IPS DF 4.7 (cell line): ENCODE data around the gene SLC35E2B.
"Not testable (repeated sequence)": the region's sequence is repeated elsewhere in the genome, so short reads cannot be mapped to it uniquely, and the experiment has no call there.

Experiments used
- DNase-seq: peaks from one replicate; pipeline ENCODE4 v3.0.0-alpha.2; 2013; ENCODE audit warnings: low spot score; ENCODE audit errors: extremely low read depth

Gene SLC35E2B

DNA sequence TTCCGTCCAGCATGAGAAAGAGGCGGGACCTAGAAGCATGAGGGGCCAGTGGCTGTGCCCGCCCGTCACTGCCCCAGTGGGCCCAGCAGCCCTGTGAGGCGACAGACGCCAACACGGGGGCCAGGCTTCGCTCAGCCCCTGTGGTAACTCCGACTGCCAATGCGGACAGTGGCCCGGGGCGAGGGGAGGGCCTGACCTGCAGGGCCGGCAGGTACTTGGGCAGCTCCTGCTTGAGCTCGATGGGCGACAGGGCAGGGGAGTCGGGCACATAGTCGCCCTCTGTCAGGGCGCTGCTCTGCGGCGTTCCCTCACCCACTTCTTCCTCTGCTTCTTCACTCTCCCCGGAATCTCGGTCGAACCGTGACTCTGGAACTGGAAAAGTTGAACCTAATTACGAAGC is 52.5 kb downstream of the SLC35E2B start:
- DNase-seq = not testable (repeated sequence)

DNA sequence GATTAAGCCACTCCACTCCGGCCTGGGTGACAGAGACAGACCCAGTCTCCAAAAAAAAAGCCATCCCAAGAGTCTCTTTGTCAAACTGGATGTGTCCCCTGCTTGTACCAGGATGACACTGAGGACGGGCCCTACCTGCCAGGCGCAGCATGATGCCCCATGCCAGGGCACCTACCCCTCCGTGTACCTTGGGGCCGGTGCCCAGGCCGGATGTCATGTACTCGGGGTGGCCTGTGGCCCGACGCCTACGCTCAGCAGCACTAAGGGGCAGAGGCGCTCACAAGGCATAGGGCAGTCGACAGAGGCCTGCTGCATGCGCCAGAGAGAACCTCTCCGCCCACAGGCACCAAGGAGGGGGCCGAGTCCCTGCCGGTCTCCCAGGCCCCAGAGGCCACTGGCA is 53.2 kb downstream of the SLC35E2B start:
- not testable (repeated sequence) for DNase-seq

DNA sequence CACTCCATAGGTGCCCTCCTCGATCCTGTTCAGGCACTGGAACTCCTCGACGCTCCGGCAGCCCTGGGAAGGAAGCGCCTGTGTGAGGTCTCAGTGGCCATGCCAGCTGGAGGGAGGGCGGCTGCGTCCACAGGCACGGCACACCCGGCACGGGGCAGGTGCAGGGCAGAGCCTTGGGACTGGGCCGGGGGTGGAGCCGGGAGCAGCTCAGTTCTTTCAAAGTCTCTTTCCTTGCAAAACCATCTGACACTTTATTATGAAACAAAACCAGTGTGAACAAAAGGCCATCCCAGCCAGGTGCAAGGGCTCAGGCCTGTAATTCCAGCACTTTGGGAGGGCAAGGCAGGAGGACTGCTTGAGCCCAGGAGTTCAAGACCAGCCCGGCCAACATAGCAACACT is 54.1 kb downstream of the SLC35E2B start:
- not testable (repeated sequence) for DNase-seq

DNA sequence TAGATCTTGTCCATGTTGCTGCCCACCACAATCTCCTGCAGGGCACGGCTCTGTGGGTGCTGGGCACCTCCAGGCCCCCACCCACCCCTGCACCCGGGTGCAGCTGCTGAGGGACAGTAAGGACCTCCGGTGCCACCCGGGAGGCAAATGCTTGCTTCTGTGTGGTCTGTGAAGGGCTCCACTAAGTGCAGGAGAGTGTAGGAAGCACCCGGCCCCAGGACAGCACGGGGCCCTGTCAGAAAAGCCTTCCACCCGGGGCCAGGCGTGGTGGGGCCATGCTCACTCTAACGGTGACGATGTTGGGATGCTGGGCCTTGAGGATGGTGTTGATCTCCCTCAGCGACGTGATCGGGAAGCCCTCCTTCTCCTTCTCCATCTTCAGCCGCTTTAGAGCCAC is 55.1 kb downstream of the SLC35E2B start:
- not testable (repeated sequence) for DNase-seq

DNA sequence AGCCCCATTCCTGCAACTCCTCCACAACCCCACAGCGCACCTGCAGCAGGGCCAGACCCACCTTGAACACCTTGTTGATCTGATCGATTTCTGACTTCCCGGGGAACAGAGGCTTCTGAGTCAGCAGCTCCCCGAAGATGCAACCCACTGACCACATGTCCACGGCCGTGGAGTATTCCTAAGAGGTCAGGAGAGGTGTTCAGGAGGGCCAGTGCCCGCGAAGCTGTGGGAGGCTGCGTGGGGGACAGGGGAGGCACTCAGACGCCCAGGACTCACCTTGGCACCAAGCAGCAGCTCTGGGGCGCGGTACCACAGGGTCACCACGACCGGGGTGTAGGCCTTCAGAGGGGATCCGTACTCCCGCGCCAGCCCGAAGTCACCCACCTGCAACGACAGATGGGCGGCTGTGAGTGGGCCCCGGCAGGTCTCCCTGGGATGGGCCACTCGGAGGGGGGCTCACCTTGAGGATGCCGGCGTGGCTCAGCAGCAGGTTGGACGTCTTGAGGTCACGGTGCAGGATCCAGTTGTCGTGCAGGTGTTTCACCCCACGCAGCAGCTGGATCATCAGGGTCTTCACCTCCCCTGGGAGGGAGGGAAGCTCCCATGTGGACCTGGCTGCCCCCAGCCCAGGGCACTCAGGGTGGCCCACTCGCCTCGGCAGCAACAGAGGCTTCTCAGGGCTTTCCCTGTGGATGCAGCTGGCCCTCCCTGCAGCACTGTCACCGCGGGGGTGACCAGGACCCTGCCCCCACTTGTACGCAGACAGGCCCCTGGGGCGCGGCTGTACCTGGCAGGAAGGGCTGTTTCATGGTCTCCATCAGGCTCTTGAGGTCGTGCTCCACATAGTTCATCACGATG is 55.7 kb downstream of the SLC35E2B start:
- DNase-seq = not testable (repeated sequence)

DNA sequence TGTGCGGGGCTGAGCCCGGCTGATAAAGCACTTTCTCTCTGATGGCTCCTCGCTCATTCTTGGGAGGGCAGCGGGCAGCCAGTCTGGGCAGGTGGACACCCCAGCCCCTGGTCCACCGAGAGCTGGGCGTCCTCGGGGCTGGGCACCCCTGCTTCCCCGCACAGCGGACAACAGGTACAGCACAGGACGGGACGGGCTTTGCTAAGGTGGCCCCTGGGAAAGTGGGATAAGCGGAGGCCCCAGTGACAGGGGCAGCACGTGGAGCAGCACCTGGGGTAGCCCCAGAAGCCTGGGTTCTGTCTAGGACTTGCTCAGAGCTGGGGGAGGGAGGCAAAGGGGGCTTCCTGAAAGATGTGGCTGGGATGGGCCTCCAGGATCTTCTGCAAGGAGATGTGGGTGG is 58.0 kb downstream of the SLC35E2B start:
- DNase-seq = not testable (repeated sequence)

DNA sequence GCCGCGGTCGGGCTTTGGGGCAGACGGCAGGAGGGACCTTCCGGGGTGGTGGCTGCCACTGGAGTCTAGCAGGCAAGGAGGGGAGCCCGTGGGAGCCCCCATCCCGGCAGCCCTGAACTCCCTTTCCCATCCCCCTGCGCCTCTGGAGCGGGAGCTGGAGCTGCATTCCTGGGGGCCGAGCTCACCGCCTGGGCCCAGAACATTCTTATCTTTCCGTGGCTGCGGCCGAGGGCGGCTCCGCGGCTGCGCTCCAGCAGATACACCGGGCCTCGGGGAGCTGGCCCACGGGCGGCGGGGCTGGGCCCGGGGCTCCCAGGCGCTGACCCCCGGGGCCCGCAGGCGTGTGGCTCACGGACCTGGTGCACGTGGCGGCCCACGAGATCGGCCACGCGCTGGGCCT is 59.2 kb downstream of the SLC35E2B start:
- DNase-seq = not testable (repeated sequence)

DNA sequence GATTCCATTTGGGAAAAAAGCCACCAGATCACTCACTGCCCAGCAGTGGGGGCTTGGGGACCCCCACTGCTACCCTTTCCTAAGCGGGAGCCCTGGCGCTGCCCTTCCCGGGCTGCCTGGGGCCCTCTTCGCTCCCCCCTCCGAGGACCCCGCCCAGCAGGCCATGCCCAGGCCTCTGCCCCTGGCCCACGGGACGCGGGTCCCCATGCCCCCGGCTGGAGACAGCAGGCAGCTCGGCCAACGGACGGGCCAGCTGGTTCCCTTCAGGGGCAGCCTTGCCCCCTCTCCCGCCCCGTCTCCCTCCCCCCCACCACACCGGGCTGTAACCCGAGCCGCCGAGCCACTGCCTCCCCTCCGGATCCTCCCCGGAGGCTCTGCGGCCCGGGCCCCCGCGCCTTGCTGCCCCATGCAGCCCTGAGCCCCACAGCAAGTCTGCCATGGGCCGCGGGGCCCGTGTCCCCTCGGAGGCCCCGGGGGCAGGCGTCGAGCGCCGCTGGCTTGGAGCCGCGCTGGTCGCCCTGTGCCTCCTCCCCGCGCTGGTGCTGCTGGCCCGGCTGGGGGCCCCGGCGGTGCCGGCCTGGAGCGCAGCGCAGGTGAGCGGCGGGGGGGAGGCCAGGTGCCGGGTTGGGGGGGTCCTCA is 60.7 kb downstream of the SLC35E2B start, which contains the start of gene MMP23B:
Gene MMP23B, plus strand, starts transcription at position 392 of the 639 bp plus-strand sequence. Its CDS starts 46 bp downstream, at position 438.
- no peak for DNase-seq

DNA sequence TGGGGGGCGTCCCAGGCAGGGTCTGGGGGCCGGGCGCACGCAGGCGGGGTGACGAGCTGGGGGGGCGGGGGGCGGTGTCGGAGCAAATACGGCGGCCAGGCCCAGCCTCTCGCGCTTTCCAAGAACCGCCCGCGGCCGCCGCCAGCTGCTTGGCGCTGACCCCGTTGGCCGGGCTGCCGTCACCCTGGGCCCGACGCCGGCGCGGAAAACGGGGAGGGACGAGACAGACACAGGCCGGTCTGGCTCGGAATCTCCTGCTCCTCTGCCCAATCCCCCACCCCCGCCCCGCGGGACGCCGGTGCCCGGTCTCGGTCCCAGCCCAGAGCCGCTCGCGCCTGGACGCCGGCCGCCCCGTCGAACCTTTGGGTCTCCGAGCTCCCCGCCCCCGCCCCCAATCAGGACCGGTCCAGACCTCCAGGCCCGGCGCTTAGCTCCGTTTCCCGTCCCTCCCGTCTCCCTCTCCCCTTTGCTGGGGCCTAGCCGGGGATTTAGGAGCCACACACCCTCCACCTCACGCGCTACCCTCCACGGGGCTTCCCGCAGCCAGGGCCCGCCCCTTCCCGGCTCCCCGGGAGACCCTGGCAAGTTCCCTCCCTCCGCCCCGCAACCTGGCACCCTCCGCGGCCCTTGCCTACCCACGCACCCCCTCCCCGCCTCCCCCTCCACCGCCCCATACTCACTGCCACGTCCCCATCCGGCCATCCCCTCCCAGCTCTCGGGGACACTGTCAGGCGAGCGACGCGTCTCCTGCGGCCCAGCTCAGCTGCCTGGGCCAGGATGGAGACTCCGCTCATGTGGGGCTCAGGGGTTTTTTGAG is 61.4 kb downstream of the SLC35E2B start:
- no peak for DNase-seq

DNA sequence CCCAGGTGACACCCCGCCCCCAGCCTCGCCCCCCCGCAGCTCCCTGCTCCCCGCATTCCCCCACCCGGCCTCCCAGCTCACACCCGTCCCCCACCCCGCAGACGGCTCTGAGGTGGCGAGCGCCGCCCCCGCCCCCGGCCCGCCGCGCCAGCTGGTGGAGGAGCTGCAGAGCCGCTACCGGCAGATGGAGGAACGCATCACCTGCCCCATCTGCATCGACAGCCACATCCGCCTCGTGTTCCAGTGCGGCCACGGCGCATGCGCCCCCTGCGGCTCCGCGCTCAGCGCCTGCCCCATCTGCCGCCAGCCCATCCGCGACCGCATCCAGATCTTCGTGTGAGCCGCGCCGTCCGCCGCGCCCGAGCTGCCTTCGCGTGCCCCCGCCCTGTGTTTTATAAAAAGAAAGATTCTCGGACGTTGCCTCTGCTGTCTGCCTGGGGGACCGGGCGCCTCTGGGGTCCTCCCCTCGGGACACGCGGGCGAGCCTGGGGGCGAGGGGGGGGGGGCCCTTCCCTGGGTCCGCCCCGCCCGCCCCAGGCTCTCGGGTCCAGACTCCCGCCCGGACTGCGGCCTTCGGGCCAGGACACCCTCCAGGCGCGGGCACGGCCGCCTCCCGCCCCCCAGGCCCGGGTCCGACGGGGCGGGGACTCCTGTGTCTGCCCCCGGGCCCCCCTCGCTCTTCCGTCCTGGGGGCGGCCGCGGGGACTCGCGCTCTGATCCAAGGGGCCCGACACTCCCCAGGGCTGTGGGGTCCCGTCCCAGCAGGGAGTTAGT is 62.2 kb downstream of the SLC35E2B start:
- no peak for DNase-seq

DNA sequence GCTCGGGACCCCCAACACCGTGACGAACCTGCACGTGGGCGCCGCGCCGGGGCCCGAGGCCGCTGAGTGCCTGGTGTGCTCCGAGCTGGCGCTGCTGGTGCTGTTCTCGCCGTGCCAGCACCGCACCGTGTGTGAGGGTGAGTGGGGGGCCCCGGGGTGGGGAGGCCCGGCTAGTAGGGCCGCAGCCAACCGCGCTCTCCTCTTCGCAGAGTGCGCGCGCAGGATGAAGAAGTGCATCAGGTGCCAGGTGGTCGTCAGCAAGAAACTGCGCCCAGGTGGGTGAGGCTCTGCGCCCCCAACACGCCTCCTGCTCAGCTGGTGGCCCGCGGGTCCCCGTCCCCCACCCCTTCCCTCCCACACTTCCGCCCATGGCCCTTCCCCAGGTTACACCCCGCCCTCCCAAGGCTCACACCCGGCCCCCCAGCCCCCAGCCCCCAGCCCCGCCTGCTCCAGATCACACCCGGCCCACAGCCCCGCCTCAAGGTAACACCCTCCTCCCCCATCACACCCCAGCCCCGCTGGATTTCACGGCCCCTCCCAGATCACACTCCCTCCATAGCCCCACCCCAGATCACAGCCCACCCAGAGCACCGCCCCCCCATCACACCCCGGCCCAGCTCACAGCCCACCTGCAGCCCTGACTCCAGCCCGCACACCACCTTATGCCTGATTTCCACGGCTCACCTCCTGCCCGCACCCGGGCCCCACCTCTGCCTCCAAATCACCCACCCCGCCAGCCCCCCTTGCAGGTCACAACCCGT is 63.0 kb downstream of the SLC35E2B start:
- no peak for DNase-seq

DNA sequence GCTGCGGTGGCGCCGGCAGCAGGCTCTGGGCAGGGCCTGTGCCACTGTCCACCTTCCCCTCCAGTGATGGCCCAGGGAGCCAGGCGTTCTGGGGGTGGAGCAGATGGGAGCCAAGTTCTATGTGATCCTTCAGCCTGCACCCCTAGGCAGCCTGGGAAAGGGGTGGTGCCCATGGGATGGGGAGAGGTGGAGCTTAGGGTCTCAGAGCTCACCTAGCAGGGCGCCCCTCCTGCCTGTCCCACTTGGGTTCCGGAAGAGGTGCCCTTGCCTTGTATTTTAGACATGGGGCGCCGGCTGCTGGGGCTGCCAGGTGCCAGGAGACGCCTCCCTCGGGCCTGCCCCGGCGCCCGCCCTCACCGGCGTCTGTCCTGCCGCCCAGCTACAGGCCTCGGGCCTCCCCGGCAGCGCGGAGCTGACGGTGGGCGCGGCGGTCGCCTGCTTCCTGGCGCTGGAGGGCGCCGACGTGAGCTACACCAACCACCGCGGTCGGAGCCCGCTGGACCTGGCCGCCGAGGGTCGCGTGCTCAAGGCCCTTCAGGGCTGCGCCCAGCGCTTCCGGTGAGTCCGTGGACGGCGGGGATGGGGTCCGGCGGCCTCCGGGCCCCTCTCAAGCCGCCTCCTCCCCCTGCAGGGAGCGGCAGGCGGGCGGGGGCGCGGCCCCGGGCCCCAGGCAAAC is 63.7 kb downstream of the SLC35E2B start:
- no peak for DNase-seq

DNA sequence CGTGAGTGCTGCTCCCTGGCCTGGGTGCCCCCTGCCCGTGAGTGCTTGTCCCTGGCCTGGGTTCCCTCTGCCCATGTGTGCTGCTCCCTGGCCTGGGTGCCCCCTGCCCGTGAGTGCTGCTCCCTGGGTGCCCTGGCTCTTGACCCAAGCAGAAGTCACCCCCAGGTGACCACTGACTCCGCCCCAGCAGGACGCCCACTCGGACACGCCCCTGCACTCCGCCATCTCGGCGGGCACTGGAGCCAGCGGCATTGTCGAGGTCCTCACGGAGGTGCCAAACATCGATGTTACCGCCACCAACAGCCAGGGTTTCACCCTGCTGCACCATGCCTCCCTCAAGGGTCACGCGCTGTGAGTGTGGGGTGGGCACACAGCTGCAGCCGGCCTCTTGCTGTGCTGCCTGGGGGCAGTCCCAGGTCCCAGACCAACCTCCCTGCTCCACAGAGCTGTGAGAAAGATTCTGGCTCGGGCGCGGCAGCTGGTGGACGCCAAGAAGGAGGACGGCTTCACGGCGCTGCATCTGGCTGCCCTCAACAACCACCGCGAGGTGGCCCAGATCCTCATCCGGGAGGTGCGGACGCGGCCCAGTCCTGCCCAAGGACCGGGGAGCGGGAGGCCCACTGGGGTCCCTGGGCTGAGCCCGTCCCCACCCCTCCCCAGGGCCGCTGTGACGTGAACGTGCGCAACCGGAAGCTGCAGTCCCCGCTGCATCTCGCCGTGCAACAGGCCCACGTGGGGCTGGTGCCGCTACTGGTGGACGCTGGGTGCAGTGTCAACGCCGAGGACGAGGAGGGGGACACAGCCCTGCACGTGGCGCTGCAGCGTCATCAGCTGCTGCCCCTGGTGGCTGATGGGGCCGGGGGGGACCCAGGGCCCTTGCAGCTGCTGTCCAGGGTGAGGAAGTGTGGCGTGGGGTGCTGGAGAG is 64.5 kb downstream of the SLC35E2B start:
- DNase-seq = no peak

DNA sequence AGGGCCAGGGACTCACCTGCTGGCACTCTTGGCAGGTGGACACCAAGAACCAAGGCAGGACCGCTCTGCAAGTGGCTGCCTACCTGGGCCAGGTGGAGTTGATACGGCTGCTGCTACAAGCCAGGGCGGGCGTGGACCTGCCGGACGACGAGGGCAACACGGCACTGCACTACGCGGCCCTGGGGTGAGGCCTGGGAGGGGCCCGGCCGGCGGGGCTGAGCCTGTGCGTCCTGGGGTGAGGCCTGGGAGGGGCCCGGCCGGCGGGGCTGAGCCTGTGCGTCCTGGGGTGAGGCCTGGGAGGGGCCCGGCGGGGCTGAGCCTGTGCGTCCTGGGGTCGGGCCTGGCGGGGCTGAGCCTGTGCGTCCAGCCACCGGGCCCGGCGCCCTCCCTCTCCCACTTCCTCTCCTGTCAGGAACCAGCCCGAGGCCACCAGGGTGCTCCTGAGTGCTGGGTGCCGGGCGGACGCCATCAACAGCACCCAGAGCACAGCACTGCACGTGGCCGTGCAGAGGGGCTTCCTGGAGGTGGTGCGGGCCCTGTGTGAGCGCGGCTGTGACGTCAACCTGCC is 65.2 kb downstream of the SLC35E2B start:
- DNase-seq = no peak

DNA sequence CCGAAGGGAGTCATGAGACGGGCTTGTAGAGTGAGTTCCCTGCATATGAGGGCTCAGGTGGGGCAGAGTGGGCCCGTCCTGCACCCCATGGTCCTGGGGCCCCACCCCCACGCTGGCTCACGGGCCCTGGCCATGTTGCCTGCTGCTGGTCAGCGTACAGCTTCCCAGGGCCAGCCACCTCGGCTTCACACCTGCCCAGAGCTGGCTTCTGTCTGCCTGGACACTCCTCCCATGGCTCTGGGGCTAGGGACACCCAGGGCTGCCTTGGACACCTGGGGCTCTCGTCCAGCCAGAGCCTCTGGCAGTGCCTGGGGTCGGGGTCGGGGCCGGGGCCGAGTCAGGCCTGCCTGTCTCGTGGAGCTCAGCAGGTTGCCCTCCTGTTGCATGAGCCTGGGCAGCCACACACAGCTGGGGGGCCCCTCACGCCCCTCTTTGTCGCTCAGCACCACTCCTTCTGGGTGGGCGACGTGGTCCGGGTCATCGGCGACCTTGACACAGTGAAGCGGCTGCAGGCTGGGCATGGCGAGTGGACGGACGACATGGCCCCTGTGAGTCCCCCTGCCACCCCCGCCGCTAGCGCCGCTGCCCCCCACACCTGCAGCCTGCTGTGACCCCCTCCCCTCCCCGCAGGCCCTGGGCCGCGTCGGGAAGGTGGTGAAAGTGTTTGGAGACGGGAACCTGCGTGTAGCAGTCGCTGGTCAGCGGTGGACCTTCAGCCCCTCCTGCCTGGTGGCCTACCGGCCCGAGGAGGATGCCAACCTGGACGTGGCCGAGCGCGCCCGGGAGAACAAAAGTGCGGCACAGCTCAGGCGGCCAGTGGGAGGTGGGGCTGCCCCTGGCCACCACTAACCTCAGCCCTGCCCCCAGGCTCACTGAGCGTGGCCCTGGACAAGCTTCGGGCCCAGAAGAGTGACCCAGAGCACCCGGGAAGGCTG is 66.1 kb downstream of the SLC35E2B start:
- no peak for DNase-seq

DNA sequence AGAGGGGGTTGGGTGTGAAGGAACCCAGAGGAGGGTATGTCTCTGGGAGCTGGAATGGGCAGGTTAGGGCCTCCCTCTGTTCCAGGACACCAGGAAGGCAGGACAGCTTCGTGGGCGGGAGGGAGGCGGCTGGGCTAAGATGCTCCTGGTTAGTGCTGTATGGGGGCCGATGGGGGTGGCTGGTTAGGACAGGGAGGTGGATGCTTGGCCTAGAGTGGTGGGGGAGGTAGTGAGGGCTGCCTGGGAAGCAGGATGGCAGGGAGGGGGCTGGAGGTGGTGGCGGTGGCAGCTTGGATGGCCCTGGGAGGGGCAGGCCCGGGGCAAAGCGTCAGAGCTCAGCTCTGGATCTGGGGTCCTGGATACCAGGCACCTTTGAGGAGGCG is 66.8 kb downstream of the SLC35E2B start:
- DNase-seq = no peak

DNA sequence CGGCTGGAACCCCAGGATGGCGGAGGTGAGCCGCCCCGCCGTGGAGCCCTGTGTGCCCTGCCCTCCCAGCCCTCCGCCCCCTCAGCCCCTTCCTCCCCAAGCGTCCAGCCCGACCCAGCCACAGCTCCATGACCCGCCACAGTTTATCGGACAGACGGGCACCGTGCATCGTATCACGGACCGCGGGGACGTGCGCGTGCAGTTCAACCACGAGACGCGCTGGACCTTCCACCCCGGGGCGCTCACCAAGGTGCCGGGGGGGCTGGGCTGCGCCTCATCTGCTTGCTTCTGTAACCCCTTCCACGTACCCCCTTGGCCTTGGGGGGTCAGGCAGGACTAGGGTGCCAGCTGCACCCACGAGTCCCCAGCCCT is 67.2 kb downstream of the SLC35E2B start:
- no peak for DNase-seq
